ENCODE results near the gene PTCHD4. TPM values are rescaled to one million over a fixed set of nuclear protein-coding genes. Genes with fewer than 3 reads are reported as not detected.
A peak's percentile ranks its signal among the peaks of the same experiment; 100 is the strongest.

The PTCHD4 gene
- total RNA-seq = 4.2 and 4.7 TPM in 2 replicates

- TF ChIP-seq, protein P1, sequence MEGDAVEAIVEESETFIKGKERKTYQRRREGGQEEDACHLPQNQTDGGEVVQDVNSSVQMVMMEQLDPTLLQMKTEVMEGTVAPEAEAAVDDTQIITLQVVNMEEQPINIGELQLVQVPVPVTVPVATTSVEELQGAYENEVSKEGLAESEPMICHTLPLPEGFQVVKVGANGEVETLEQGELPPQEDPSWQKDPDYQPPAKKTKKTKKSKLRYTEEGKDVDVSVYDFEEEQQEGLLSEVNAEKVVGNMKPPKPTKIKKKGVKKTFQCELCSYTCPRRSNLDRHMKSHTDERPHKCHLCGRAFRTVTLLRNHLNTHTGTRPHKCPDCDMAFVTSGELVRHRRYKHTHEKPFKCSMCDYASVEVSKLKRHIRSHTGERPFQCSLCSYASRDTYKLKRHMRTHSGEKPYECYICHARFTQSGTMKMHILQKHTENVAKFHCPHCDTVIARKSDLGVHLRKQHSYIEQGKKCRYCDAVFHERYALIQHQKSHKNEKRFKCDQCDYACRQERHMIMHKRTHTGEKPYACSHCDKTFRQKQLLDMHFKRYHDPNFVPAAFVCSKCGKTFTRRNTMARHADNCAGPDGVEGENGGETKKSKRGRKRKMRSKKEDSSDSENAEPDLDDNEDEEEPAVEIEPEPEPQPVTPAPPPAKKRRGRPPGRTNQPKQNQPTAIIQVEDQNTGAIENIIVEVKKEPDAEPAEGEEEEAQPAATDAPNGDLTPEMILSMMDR (IDR thresholded peaks at IDR 0.05; ENCODE audit: insufficient read depth, low read depth, low read length) = no peak
- peak; percentile 33 for DNase-seq (ENCODE audit: low read depth)
- peak within 1 kb of the TSS; percentile 40 for H3K4me3 ChIP-seq (ENCODE audit: low read depth, low read length)
Measured at GRCh38 chr6:48111143-48111506, at the start of gene PTCHD4. Gene PTCHD4, minus strand, starts transcription at chr6:48111197. Its CDS starts 42,240 bp downstream, at chr6:48068957.

DNA sequence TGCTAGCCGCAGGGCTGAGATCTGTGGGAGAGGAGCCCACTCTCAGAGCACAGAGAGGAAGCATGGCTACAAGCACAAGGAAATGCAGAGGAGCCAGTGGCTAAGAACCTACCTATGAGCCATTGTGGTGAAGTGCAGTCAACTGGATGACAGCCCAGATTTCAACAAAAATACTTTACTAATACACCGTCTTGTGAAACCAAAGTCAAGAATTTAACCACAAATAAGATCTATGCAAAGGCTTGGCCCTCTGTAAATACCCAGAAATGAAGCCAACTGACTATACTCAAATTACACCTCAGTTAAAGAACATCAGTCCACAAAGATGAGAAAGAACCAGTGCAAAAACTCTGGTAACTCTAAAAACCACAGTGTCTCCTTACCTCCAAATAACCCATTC is 40.1 kb upstream of the PTCHD4 start:
- H3K4me3 ChIP-seq (ENCODE audit: low read depth, low read length) = no peak overlapping the region
- DNase-seq (ENCODE audit: low read depth) = peak; percentile 30
- TF ChIP-seq, protein P1 (IDR thresholded peaks at IDR 0.05; ENCODE audit: insufficient read depth, low read depth, low read length) = no peak

- DNase-seq (ENCODE audit: low read depth) = no peak
- no peak overlapping the region for H3K4me3 ChIP-seq (ENCODE audit: low read depth, low read length)
- TF ChIP-seq, protein P1 (IDR thresholded peaks at IDR 0.05; ENCODE audit: insufficient read depth, low read depth, low read length) = no peak
Measured at GRCh38 chr6:48150701-48151100, 39.7 kb upstream of the PTCHD4 start.

GRCh38 chr6:48147051-48147450 is 36.1 kb upstream of the PTCHD4 start:
- no peak for DNase-seq (ENCODE audit: low read depth)
- no peak overlapping the region for H3K4me3 ChIP-seq (ENCODE audit: low read depth, low read length)
- TF ChIP-seq, protein P1 (IDR thresholded peaks at IDR 0.05; ENCODE audit: insufficient read depth, low read depth, low read length) = no peak

GRCh38 chr6:48144021-48144420 is 33.0 kb upstream of the PTCHD4 start:
- peak; percentile 63 for DNase-seq (ENCODE audit: low read depth)
- no peak overlapping the region for H3K4me3 ChIP-seq (ENCODE audit: low read depth, low read length)
- TF ChIP-seq, protein P1 (IDR thresholded peaks at IDR 0.05; ENCODE audit: insufficient read depth, low read depth, low read length) = no peak

GRCh38 chr6:48141975-48142374 is 31.0 kb upstream of the PTCHD4 start:
- DNase-seq (ENCODE audit: low read depth) = no peak
- TF ChIP-seq, protein P1 (IDR thresholded peaks at IDR 0.05; ENCODE audit: insufficient read depth, low read depth, low read length) = no peak
- H3K4me3 ChIP-seq (ENCODE audit: low read depth, low read length) = no peak overlapping the region
